Ishikawa (cell line): ENCODE data around the gene INSYN2B.

Experiments used
- CEBPB ChIP-seq: IDR thresholded peaks from 2 replicates; pipeline ENCODE4 v1.6.1; 2012
- CREB1 ChIP-seq: IDR thresholded peaks from 2 replicates; pipeline ENCODE4 v1.6.1; 2012; ENCODE audit warnings: low read depth
- EGR1 ChIP-seq: IDR thresholded peaks from 2 replicates; pipeline ENCODE4 v1.6.1; 2012
- EP300 ChIP-seq: IDR thresholded peaks from 2 replicates; pipeline ENCODE4 v1.6.1; 2012; ENCODE audit warnings: borderline replicate concordance
- FOXM1 ChIP-seq: IDR thresholded peaks from 2 replicates; pipeline ENCODE4 v1.6.1; 2012; ENCODE audit warnings: low read depth, borderline replicate concordance
- MAX ChIP-seq: IDR thresholded peaks from 2 replicates; pipeline ENCODE4 v1.6.1; 2012
- RAD21 ChIP-seq: IDR thresholded peaks from 2 replicates; pipeline ENCODE4 v1.6.1; 2012; ENCODE audit warnings: low read depth
- REST ChIP-seq: IDR thresholded peaks from 2 replicates; pipeline ENCODE4 v1.6.1; 2012; ENCODE audit warnings: low read depth, mild to moderate bottlenecking
- TEAD4 ChIP-seq: IDR thresholded peaks from 2 replicates; pipeline ENCODE4 v1.6.1; 2012
- USF1 ChIP-seq: IDR thresholded peaks from 2 replicates; pipeline ENCODE4 v1.6.1; 2012
- YY1 ChIP-seq: IDR thresholded peaks from 2 replicates; pipeline ENCODE4 v1.6.1; 2012; ENCODE audit warnings: low read depth
- ZBTB7A ChIP-seq: IDR thresholded peaks from 2 replicates; pipeline ENCODE4 v1.6.1; 2012; ENCODE audit warnings: low read depth

GRCh38 chr5:170006021-170006420, 25.7 kb upstream of the INSYN2B start:
- TF ChIP-seq MAX (no peak), EGR1 (no peak), YY1 (no peak), REST (no peak), CEBPB (no peak), CREB1 (no peak), FOXM1 (no peak), RAD21 (no peak), USF1 (no peak), ZBTB7A (no peak), TEAD4 (no peak), EP300 (no peak)
